Measurements from ENCODE around the gene CTAGE9.

DNA sequence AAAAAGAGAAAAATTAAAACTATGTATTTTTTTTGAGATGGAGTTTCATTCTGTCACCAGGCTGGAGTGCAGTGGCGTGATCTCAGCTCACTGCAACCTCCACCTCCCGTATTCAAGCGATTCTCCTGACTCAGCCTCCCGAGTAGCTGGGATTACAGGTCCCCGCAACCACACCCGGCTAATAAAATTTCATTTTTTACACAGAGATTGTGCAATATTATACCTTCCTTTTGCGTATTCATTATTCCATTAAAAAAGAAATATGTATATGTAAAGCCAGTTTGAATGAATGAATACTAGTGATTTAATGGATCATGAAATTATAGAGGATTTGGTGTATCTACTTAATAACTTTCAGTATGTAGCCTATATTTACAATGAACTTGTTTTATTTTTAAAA, 38.2 kb upstream of the CTAGE9 start:
- TF ChIP-seq, protein P1, sequence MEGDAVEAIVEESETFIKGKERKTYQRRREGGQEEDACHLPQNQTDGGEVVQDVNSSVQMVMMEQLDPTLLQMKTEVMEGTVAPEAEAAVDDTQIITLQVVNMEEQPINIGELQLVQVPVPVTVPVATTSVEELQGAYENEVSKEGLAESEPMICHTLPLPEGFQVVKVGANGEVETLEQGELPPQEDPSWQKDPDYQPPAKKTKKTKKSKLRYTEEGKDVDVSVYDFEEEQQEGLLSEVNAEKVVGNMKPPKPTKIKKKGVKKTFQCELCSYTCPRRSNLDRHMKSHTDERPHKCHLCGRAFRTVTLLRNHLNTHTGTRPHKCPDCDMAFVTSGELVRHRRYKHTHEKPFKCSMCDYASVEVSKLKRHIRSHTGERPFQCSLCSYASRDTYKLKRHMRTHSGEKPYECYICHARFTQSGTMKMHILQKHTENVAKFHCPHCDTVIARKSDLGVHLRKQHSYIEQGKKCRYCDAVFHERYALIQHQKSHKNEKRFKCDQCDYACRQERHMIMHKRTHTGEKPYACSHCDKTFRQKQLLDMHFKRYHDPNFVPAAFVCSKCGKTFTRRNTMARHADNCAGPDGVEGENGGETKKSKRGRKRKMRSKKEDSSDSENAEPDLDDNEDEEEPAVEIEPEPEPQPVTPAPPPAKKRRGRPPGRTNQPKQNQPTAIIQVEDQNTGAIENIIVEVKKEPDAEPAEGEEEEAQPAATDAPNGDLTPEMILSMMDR (conservative IDR thresholded peaks at IDR 0.05; ENCODE audit: low read depth, low read length): no peak
- no peak for TF ChIP-seq EZH2 (IDR thresholded peaks at IDR 0.05; ENCODE audit: low read length, unreplicated experiment)
